H9 (cell line): ENCODE results near the gene UTF1. TPM values are rescaled to one million over a fixed set of nuclear protein-coding genes. Genes with fewer than 3 reads are reported as not detected.

Experiments
- DNase-seq: peaks from one replicate; pipeline ENCODE4 v3.0.0-alpha.2; 2017
- H2AFZ ChIP-seq: one replicate; pipeline ENCODE4 v1.6.1; 2013; ENCODE audit warnings: mild to moderate bottlenecking, low read length, control low read depth, moderate library complexity
- H2AK5ac ChIP-seq: 2 replicates; pipeline ENCODE4 v1.6.1; 2013; ENCODE audit warnings: low read length, control low read depth, mixed read lengths; ENCODE audit not compliant: insufficient read length
- H2BK120ac ChIP-seq: one replicate; pipeline ENCODE4 v1.6.1; 2013; ENCODE audit warnings: low read depth, mild to moderate bottlenecking, low read length, control low read depth, inconsistent platforms; ENCODE audit not compliant: poor library complexity, severe bottlenecking
- H2BK12ac ChIP-seq: 2 replicates; pipeline ENCODE4 v1.6.1; 2013; ENCODE audit warnings: low read length, control low read depth, mixed read lengths, low read depth; ENCODE audit not compliant: insufficient read length
- H2BK15ac ChIP-seq: 2 replicates; pipeline ENCODE4 v1.6.1; 2013; ENCODE audit warnings: low read depth, low read length, control low read depth
- H2BK20ac ChIP-seq: one replicate; pipeline ENCODE4 v1.6.1; 2013; ENCODE audit warnings: low read depth, mild to moderate bottlenecking, low read length, control low read depth, inconsistent platforms; ENCODE audit not compliant: poor library complexity, severe bottlenecking
- H2BK5ac ChIP-seq: 2 replicates; pipeline ENCODE4 v1.6.1; 2013; ENCODE audit warnings: low read length, control low read depth, mixed read lengths; ENCODE audit not compliant: insufficient read length
- H3K14ac ChIP-seq: 2 replicates; pipeline ENCODE4 v1.6.1; 2013; ENCODE audit warnings: low read length, control low read depth; ENCODE audit not compliant: insufficient read depth
- H3K18ac ChIP-seq: 2 replicates; pipeline ENCODE4 v1.6.1; 2013; ENCODE audit warnings: low read depth, mild to moderate bottlenecking, mixed read lengths, low read length, control low read depth; ENCODE audit not compliant: insufficient read length
- H3K23ac ChIP-seq: 2 replicates; pipeline ENCODE4 v1.6.1; 2013; ENCODE audit warnings: low read length, control low read depth, mixed read lengths, low read depth; ENCODE audit not compliant: insufficient read length
- H3K23me2 ChIP-seq: 2 replicates; pipeline ENCODE4 v1.6.1; 2013; ENCODE audit warnings: low read depth, mild to moderate bottlenecking, mixed read lengths, low read length, control low read depth; ENCODE audit not compliant: insufficient read length, poor library complexity, severe bottlenecking
- H3K27ac ChIP-seq: 2 replicates; pipeline ENCODE4 v1.5.1; 2013; ENCODE audit warnings: low read length, control low read depth, mixed read lengths, low read depth; ENCODE audit not compliant: insufficient read length
- H3K27me3 ChIP-seq: 2 replicates; pipeline ENCODE4 v1.6.1; 2013; ENCODE audit warnings: low read length, control low read depth, inconsistent platforms; ENCODE audit not compliant: insufficient read depth
- H3K4ac ChIP-seq: 2 replicates; pipeline ENCODE4 v1.6.1; 2013; ENCODE audit warnings: low read depth, mild to moderate bottlenecking, control low read depth, inconsistent platforms, low read length, moderate library complexity
- H3K4me1 ChIP-seq: 2 replicates; pipeline ENCODE4 v1.6.1; 2013; ENCODE audit warnings: low read length, control low read depth, inconsistent platforms; ENCODE audit not compliant: insufficient read depth
- H3K4me2 ChIP-seq: 2 replicates; pipeline ENCODE4 v1.6.1; 2013; ENCODE audit warnings: low read length, control low read depth, mixed read lengths; ENCODE audit not compliant: insufficient read length, insufficient read depth
- H3K56ac ChIP-seq: 2 replicates; pipeline ENCODE4 v1.6.1; 2013; ENCODE audit warnings: low read depth, mild to moderate bottlenecking, mixed read lengths, low read length, control low read depth; ENCODE audit not compliant: insufficient read length
- H3K79me1 ChIP-seq: 2 replicates; pipeline ENCODE4 v1.6.1; 2013; ENCODE audit warnings: low read depth, mild to moderate bottlenecking, moderate library complexity, low read length, control low read depth, inconsistent platforms; ENCODE audit not compliant: insufficient read depth, poor library complexity, severe bottlenecking
- H3K79me2 ChIP-seq: 2 replicates; pipeline ENCODE4 v1.6.1; 2013; ENCODE audit warnings: low read length, control low read depth, inconsistent platforms; ENCODE audit not compliant: insufficient read depth
- H3K9ac ChIP-seq: 2 replicates; pipeline ENCODE4 v1.6.1; 2013; ENCODE audit warnings: low read length, control low read depth, mixed read lengths; ENCODE audit not compliant: insufficient read length; ENCODE audit errors: extremely low read depth
- H3K9me3 ChIP-seq: one replicate; pipeline ENCODE4 v1.6.1; 2013; ENCODE audit warnings: low read depth, low read length, inconsistent platforms; ENCODE audit not compliant: control insufficient read depth
- H3T11ph ChIP-seq: one replicate; pipeline ENCODE4 v1.6.1; 2013; ENCODE audit warnings: mild to moderate bottlenecking, low read length, control low read depth, inconsistent platforms
- H4K20me1 ChIP-seq: one replicate; pipeline ENCODE4 v1.6.1; 2013; ENCODE audit not compliant: control insufficient read depth, insufficient read length, insufficient read depth
- H4K5ac ChIP-seq: 2 replicates; pipeline ENCODE4 v1.6.1; 2013; ENCODE audit warnings: low read depth, mild to moderate bottlenecking, mixed read lengths, low read length, control low read depth; ENCODE audit not compliant: insufficient read length
- H4K8ac ChIP-seq: replicated peaks from 2 replicates; pipeline ENCODE4 v1.6.1; 2013; ENCODE audit warnings: low read length, control low read depth, mixed read lengths, low read depth; ENCODE audit not compliant: insufficient read length
- H4K91ac ChIP-seq: 2 replicates; pipeline ENCODE4 v1.6.1; 2013; ENCODE audit warnings: low read depth, mild to moderate bottlenecking, moderate library complexity, mixed read lengths, low read length, control low read depth; ENCODE audit not compliant: insufficient read length
- H3K27ac Mint-ChIP-seq, 3 experiments: 2 replicates in 2 of 3; 3 replicates in 1 of 3; pipeline ENCODE4 v1.8.0; 2020 to 2021; ENCODE audit warnings: mixed read lengths in 3 of 3, mild to moderate bottlenecking in 1 of 3, moderate library complexity in 1 of 3
- H3K27me3 Mint-ChIP-seq: 2 replicates; pipeline ENCODE4 v1.8.0; 2021; ENCODE audit warnings: low read depth, mild to moderate bottlenecking, moderate library complexity, mixed read lengths
- H3K36me3 Mint-ChIP-seq, 3 experiments: 2 replicates in 2 of 3; 3 replicates in 1 of 3; pipeline ENCODE4 v1.8.0; 2020 to 2021; ENCODE audit warnings: low read depth in 3 of 3, mixed read lengths in 3 of 3; ENCODE audit not compliant: insufficient read depth in 1 of 3
- H3K4me1 Mint-ChIP-seq, 2 experiments: 2 replicates each; pipeline ENCODE4 v1.8.0; 2020; ENCODE audit warnings: mixed read lengths in 2 of 2
- H3K4me3 Mint-ChIP-seq, 2 experiments: 2 replicates in 1 of 2; 3 replicates in 1 of 2; pipeline ENCODE4 v1.8.0; 2020 to 2021; ENCODE audit warnings: mild to moderate bottlenecking in 2 of 2, mixed read lengths in 2 of 2, moderate library complexity in 1 of 2
- H3K9me3 Mint-ChIP-seq, 2 experiments: 2 replicates in 1 of 2; 3 replicates in 1 of 2; pipeline ENCODE4 v1.8.0; 2020; ENCODE audit warnings: mild to moderate bottlenecking in 2 of 2, mixed read lengths in 2 of 2, moderate library complexity in 1 of 2
- WGBS: extraction: QIAGEN DNeasy Blood & Tissue Kit; methylation state at CpG from one replicate; pipeline ENCODE4 v1.1.7; 2013; ENCODE audit warnings: missing lambda C conversion rate, low lambda C conversion rate, mixed read lengths; ENCODE audit not compliant: insufficient read length; ENCODE audit errors: extremely low coverage; 5-methylcytosine and 5-hydroxymethylcytosine counted together
- total RNA-seq: library from RNA; stranded (reverse); gene quantifications from 2 replicates; pipeline ENCODE4 v1.2.1, GENCODE V29; 2021
- TF ChIP-seq, protein P1 (sequence below): fragments of 200-600 bp; sonication (generic); conservative IDR thresholded peaks from 3 replicates; pipeline ENCODE4 v1.8.0; 2021; ENCODE audit warnings: antibody characterized with exemption, mild to moderate bottlenecking

UTF1 gene
- total RNA-seq, 1 experiment from 2014 or later: 31.5 TPM

DNA sequence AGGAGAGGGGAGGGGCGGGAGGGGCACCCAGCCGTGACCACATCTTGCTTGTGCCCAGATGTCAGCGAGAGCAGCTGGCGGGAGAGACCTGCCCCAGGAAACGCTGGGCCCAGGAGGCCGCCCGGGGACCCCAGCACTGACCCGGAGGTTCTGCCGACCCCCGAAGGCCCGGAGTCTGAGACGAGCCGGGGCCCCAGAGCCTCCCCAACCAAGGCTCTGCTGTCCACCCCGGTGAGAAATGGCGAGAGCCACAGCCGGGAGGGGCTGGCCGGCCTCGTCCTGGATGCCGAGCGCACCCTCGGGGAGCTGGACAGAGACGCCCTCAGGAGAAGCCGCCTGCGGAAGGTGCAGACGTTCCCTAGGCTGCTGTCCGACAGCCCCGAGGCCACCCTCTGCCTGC lies 44.1 kb upstream of the UTF1 start:
- no peak overlapping the region for H4K91ac ChIP-seq
- no peak overlapping the region; the same call in 1 of the 2 replicates for H3K14ac ChIP-seq
- H3K18ac ChIP-seq: no peak overlapping the region
- H3K23ac ChIP-seq: no peak overlapping the region
- no peak for DNase-seq
- no peak overlapping the region for H2AK5ac ChIP-seq
- no peak overlapping the region for H2AFZ ChIP-seq
- no peak overlapping the region for H4K8ac ChIP-seq
- H3K23me2 ChIP-seq: no peaks in the 10 kb centered on the region
- no peaks in the 10 kb centered on the region for H3K4me1 ChIP-seq
- no peak overlapping the region for H2BK20ac ChIP-seq
- H3K79me2 ChIP-seq: no peaks in the 10 kb centered on the region
- H3K4ac ChIP-seq: no peak overlapping the region
- TF ChIP-seq, protein P1, sequence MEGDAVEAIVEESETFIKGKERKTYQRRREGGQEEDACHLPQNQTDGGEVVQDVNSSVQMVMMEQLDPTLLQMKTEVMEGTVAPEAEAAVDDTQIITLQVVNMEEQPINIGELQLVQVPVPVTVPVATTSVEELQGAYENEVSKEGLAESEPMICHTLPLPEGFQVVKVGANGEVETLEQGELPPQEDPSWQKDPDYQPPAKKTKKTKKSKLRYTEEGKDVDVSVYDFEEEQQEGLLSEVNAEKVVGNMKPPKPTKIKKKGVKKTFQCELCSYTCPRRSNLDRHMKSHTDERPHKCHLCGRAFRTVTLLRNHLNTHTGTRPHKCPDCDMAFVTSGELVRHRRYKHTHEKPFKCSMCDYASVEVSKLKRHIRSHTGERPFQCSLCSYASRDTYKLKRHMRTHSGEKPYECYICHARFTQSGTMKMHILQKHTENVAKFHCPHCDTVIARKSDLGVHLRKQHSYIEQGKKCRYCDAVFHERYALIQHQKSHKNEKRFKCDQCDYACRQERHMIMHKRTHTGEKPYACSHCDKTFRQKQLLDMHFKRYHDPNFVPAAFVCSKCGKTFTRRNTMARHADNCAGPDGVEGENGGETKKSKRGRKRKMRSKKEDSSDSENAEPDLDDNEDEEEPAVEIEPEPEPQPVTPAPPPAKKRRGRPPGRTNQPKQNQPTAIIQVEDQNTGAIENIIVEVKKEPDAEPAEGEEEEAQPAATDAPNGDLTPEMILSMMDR: no peak
- Mint-ChIP-seq H3K27me3 (no peaks in the 10 kb centered on the region), H3K36me3 (peaks cover 8 to 30% (median 26%) of the 10 kb centered on the region in 3 experiments), H3K27ac (no peak overlapping the region), H3K4me1 (no peaks in the 10 kb centered on the region), H3K4me3 (no peak overlapping the region), H3K9me3 (peaks cover 4 to 5% of the 10 kb centered on the region in 2 experiments; a peak in 2 of 5 replicates)
- H2BK15ac ChIP-seq: no peak overlapping the region
- no peaks in the 10 kb centered on the region for H3K27me3 ChIP-seq
- H3K9ac ChIP-seq: no peak overlapping the region
- no peaks in the 10 kb centered on the region for H3K79me1 ChIP-seq
- no peak overlapping the region for H2BK120ac ChIP-seq
- no peak overlapping the region for H3K56ac ChIP-seq
- no CpG with 5 or more reads among the region's 27 CpGs for WGBS
- no peaks in the 10 kb centered on the region for H3K9me3 ChIP-seq
- H4K20me1 ChIP-seq: no peaks in the 10 kb centered on the region
- H4K5ac ChIP-seq: no peak overlapping the region
- no peak overlapping the region for H3K27ac ChIP-seq
- no peak overlapping the region for H2BK5ac ChIP-seq
- no peak overlapping the region for H3K4me2 ChIP-seq
- no peak overlapping the region for H2BK12ac ChIP-seq
- no peak overlapping the region for H3T11ph ChIP-seq
